ENCODE measurements around the gene ABCC4.
A peak's percentile ranks its signal among the peaks of the same experiment; 100 is the strongest.

The ABCC4 gene

GRCh38 chr13:95154413-95154886, 146.8 kb downstream of the ABCC4 start:
- in situ Hi-C loops (cut with MboI; ENCODE audit: low sequenced_read_pairs), result loop anchor here (25.0 kb wide), 1 partner anchor 717 kb away; no protein-coding TSS in a partner anchor
- no peaks in the 10 kb centered on the region for H3K36me3 ChIP-seq (replicated peaks)
- no peak overlapping the region for H3K4me3 ChIP-seq
- peaks cover 15% of the 10 kb centered on the region; the same call in 1 of the 2 replicates for H3K27me3 ChIP-seq (ENCODE audit: low read depth)
- H3K4me1 ChIP-seq, result peaks cover 23% of the 10 kb centered on the region
- no peaks in the 10 kb centered on the region for H3K9me3 ChIP-seq
- no peak for DNase-seq (ENCODE audit: low spot score in 2 of 2)

GRCh38 chr13:95153647-95154412, 147.4 kb downstream of the ABCC4 start:
- Histone ChIP-seq H3K9me3 (no peaks in the 10 kb centered on the region), H3K27me3 (ENCODE audit: low read depth) (peaks cover 15% of the 10 kb centered on the region; the same call in 1 of the 2 replicates), H3K4me1 (peaks cover 26% of the 10 kb centered on the region), H3K4me3 (no peak overlapping the region), H3K36me3 (replicated peaks) (no peaks in the 10 kb centered on the region)
- in situ Hi-C loops (cut with MboI; ENCODE audit: low sequenced_read_pairs), result loop anchor here (25.0 kb wide), 1 partner anchor 717 kb away; no protein-coding TSS in a partner anchor
- peak; percentile 84 to 98 for DNase-seq (ENCODE audit: low spot score in 2 of 2)

- H3K4me3 ChIP-seq, result no peak overlapping the region
- no peaks in the 10 kb centered on the region for H3K9me3 ChIP-seq
- H3K27me3 ChIP-seq (ENCODE audit: low read depth), result peaks cover 17% of the 10 kb centered on the region; the same call in 1 of the 2 replicates
- no peak for DNase-seq (ENCODE audit: low spot score in 2 of 2)
- no peaks in the 10 kb centered on the region for H3K36me3 ChIP-seq (replicated peaks)
- in situ Hi-C loops (cut with MboI; ENCODE audit: low sequenced_read_pairs), result loop anchor here (25.0 kb wide), 1 partner anchor 715 kb away; no protein-coding TSS in a partner anchor
- peaks cover 29% of the 10 kb centered on the region for H3K4me1 ChIP-seq
These were observed 149.2 kb downstream of the ABCC4 start for GRCh38 chr13:95151942-95152587.

- H3K27me3 ChIP-seq (ENCODE audit: low read depth), result peaks cover 13% of the 10 kb centered on the region; the same call in 1 of the 2 replicates
- DNase-seq (ENCODE audit: low spot score in 2 of 2), result no peak
- no peaks in the 10 kb centered on the region for H3K9me3 ChIP-seq
- H3K36me3 ChIP-seq (replicated peaks), result no peaks in the 10 kb centered on the region
- peaks cover 29% of the 10 kb centered on the region for H3K4me1 ChIP-seq
- in situ Hi-C loops (cut with MboI; ENCODE audit: low sequenced_read_pairs), result loop anchor here (25.0 kb wide), 1 partner anchor 713 kb away; no protein-coding TSS in a partner anchor
- H3K4me3 ChIP-seq, result no peak overlapping the region
These were observed 150.7 kb downstream of the ABCC4 start for GRCh38 chr13:95150555-95150954.

GRCh38 chr13:95146486-95146885, 154.8 kb downstream of the ABCC4 start:
- no peaks in the 10 kb centered on the region for H3K9me3 ChIP-seq
- peaks cover 2% of the 10 kb centered on the region; the same call in 1 of the 2 replicates for H3K27me3 ChIP-seq (ENCODE audit: low read depth)
- no peaks in the 10 kb centered on the region for H3K36me3 ChIP-seq (replicated peaks)
- no peak for DNase-seq (ENCODE audit: low spot score in 2 of 2)
- H3K4me3 ChIP-seq, result no peak overlapping the region
- H3K4me1 ChIP-seq, result peaks cover 6% of the 10 kb centered on the region
- in situ Hi-C loops (cut with MboI; ENCODE audit: low sequenced_read_pairs), result no loop called here

GRCh38 chr13:95145587-95145986, 155.7 kb downstream of the ABCC4 start:
- Histone ChIP-seq H3K9me3 (no peaks in the 10 kb centered on the region), H3K4me3 (no peak overlapping the region), H3K27me3 (ENCODE audit: low read depth) (peaks cover 2% of the 10 kb centered on the region; the same call in 1 of the 2 replicates), H3K4me1 (peaks cover 6% of the 10 kb centered on the region), H3K36me3 (replicated peaks) (no peaks in the 10 kb centered on the region)
- no peak for DNase-seq (ENCODE audit: low spot score in 2 of 2)
- in situ Hi-C loops (cut with MboI; ENCODE audit: low sequenced_read_pairs), result no loop called here

GRCh38 chr13:95140502-95140901, 160.7 kb downstream of the ABCC4 start:
- in situ Hi-C loops (cut with MboI; ENCODE audit: low sequenced_read_pairs), result no loop called here
- no peaks in the 10 kb centered on the region for H3K4me1 ChIP-seq
- no peak for DNase-seq (ENCODE audit: low spot score in 2 of 2)

GRCh38 chr13:95138876-95139585, 162.2 kb downstream of the ABCC4 start:
- H3K36me3 ChIP-seq (replicated peaks), result no peaks in the 10 kb centered on the region
- DNase-seq (ENCODE audit: low spot score in 2 of 2), result no peak
- H3K4me3 ChIP-seq, result no peak overlapping the region
- H3K9me3 ChIP-seq, result no peaks in the 10 kb centered on the region
- H3K4me1 ChIP-seq, result no peaks in the 10 kb centered on the region
- H3K27me3 ChIP-seq (ENCODE audit: low read depth), result no peaks in the 10 kb centered on the region
- in situ Hi-C loops (cut with MboI; ENCODE audit: low sequenced_read_pairs), result no loop called here

More at GRCh38 chr13:95140502-95140901, 160.7 kb downstream of the ABCC4 start:
- no peaks in the 10 kb centered on the region for H3K9me3 ChIP-seq
- H3K27me3 ChIP-seq (ENCODE audit: low read depth), result no peaks in the 10 kb centered on the region
- no peaks in the 10 kb centered on the region for H3K36me3 ChIP-seq (replicated peaks)
- H3K4me3 ChIP-seq, result no peak overlapping the region

GRCh38 chr13:95137096-95137495, 164.2 kb downstream of the ABCC4 start:
- in situ Hi-C loops (cut with MboI; ENCODE audit: low sequenced_read_pairs), result no loop called here
- no peak for DNase-seq (ENCODE audit: low spot score in 2 of 2)
- H3K36me3 ChIP-seq (replicated peaks), result no peaks in the 10 kb centered on the region

GRCh38 chr13:95136638-95137037, 164.6 kb downstream of the ABCC4 start:
- in situ Hi-C loops (cut with MboI; ENCODE audit: low sequenced_read_pairs), result no loop called here

More at GRCh38 chr13:95137096-95137495, 164.2 kb downstream of the ABCC4 start:
- Histone ChIP-seq H3K4me3 (no peak overlapping the region), H3K27me3 (ENCODE audit: low read depth) (no peaks in the 10 kb centered on the region), H3K9me3 (no peaks in the 10 kb centered on the region), H3K4me1 (no peaks in the 10 kb centered on the region)

GRCh38 chr13:95133498-95133897, 167.8 kb downstream of the ABCC4 start:
- 0 out of 2 replicates have a peak, but pooled peaks cover 3% of the 10 kb centered on the region for H3K36me3 ChIP-seq (replicated peaks)
- no peak for DNase-seq (ENCODE audit: low spot score in 2 of 2)
- H3K4me1 ChIP-seq, result peaks cover 8% of the 10 kb centered on the region
- H3K4me3 ChIP-seq, result no peak overlapping the region
- H3K27me3 ChIP-seq (ENCODE audit: low read depth), result no peaks in the 10 kb centered on the region
- in situ Hi-C loops (cut with MboI; ENCODE audit: low sequenced_read_pairs), result no loop called here
- no peaks in the 10 kb centered on the region for H3K9me3 ChIP-seq

More at GRCh38 chr13:95136638-95137037, 164.6 kb downstream of the ABCC4 start:
- no peaks in the 10 kb centered on the region for H3K36me3 ChIP-seq (replicated peaks)
- no peak overlapping the region for H3K4me3 ChIP-seq
- no peaks in the 10 kb centered on the region for H3K27me3 ChIP-seq (ENCODE audit: low read depth)
- no peak for DNase-seq (ENCODE audit: low spot score in 2 of 2)
- no peaks in the 10 kb centered on the region for H3K4me1 ChIP-seq
- H3K9me3 ChIP-seq, result no peaks in the 10 kb centered on the region

GRCh38 chr13:95129004-95129403, 172.2 kb downstream of the ABCC4 start:
- no peaks in the 10 kb centered on the region for H3K27me3 ChIP-seq (ENCODE audit: low read depth)
- 0 out of 2 replicates have a peak, but pooled peaks cover 3% of the 10 kb centered on the region for H3K36me3 ChIP-seq (replicated peaks)
- in situ Hi-C loops (cut with MboI; ENCODE audit: low sequenced_read_pairs), result no loop called here
- H3K9me3 ChIP-seq, result no peaks in the 10 kb centered on the region
- peaks cover 16% of the 10 kb centered on the region for H3K4me1 ChIP-seq
- no peak for DNase-seq (ENCODE audit: low spot score in 2 of 2)
- no peak overlapping the region for H3K4me3 ChIP-seq

- no peaks in the 10 kb centered on the region for H3K9me3 ChIP-seq
- H3K27me3 ChIP-seq (ENCODE audit: low read depth), result no peaks in the 10 kb centered on the region
- 0 out of 2 replicates have a peak, but pooled peaks cover 3% of the 10 kb centered on the region for H3K36me3 ChIP-seq (replicated peaks)
- H3K4me3 ChIP-seq, result no peak overlapping the region
- H3K4me1 ChIP-seq, result peaks cover 16% of the 10 kb centered on the region
- DNase-seq (ENCODE audit: low spot score in 2 of 2), result peak; percentile 54 to 94
- in situ Hi-C loops (cut with MboI; ENCODE audit: low sequenced_read_pairs), result no loop called here
These were observed 173.1 kb downstream of the ABCC4 start for GRCh38 chr13:95128045-95128643.
